Esophagus (tissue), 2 donors: ENCODE measurements around the gene THSD8. TPM values are rescaled to one million over a fixed set of nuclear protein-coding genes. Genes with fewer than 3 reads are reported as not detected.

Source experiments
- H3K27ac ChIP-seq, 2 donors: one replicate each; pipeline ENCODE4 v1.5.1; 2013; ENCODE audit warnings: low read depth in 2 of 2, mild to moderate bottlenecking in 2 of 2, inconsistent platforms in 1 of 2, low read length in 1 of 2, moderate library complexity in 1 of 2
- H3K27me3 ChIP-seq, 2 donors: one replicate each; pipeline ENCODE4 v1.6.1; 2013; ENCODE audit warnings: low read length in 2 of 2, control low read depth in 1 of 2, mild to moderate bottlenecking in 1 of 2; ENCODE audit not compliant: insufficient read depth in 2 of 2, control insufficient read depth in 1 of 2
- H3K36me3 ChIP-seq, 2 donors: one replicate each; pipeline ENCODE4 v1.6.1; 2013; ENCODE audit warnings: low read length in 1 of 2; ENCODE audit not compliant: control insufficient read depth in 2 of 2, insufficient read depth in 2 of 2
- H3K4me1 ChIP-seq, 2 donors: one replicate each; pipeline ENCODE4 v1.6.1; 2013; ENCODE audit warnings: low read length in 1 of 2; ENCODE audit not compliant: control insufficient read depth in 2 of 2, insufficient read depth in 2 of 2
- H3K4me3 ChIP-seq, 2 donors: one replicate each; pipeline ENCODE4 v1.5.1; 2013; ENCODE audit warnings: low read length in 2 of 2, mild to moderate bottlenecking in 2 of 2, low read depth in 1 of 2, moderate library complexity in 1 of 2
- H3K9me3 ChIP-seq, 2 donors: one replicate each; pipeline ENCODE4 v1.6.1; 2013; ENCODE audit warnings: mild to moderate bottlenecking in 2 of 2, low read depth in 1 of 2, low read length in 1 of 2, moderate library complexity in 1 of 2; ENCODE audit not compliant: control insufficient read depth in 2 of 2, insufficient read depth in 1 of 2
- WGBS, 2 donors: extraction: QIAGEN DNeasy Blood & Tissue Kit; methylation state at CpG; one replicate each; pipeline ENCODE4 v1.1.7; 2013; 5-methylcytosine and 5-hydroxymethylcytosine counted together
- polyA plus RNA-seq, 2 donors: library from polyadenylated mRNA; stranded (reverse); fragments of 200-250 nt; gene quantifications; one replicate each; pipeline ENCODE4 v1.2.3, GENCODE V29; 2013
- donor health status: healthy with polysubstance abuse.
- donor health status: Bipolar disorder and iron deficiency.

The THSD8 gene
- polyA plus RNA-seq, 2 donors: 2.8 to 8.4 TPM

- peaks cover 5 to 17% of the 10 kb centered on the region in 2 donors for H3K4me1 ChIP-seq
- 1 to 2% methylated on average over 42 to 44 of the region's 44 CpGs for WGBS, 2 donors
- no peaks in the 10 kb centered on the region for H3K9me3 ChIP-seq
- H3K36me3 ChIP-seq: peaks cover 0 to 4% of the 10 kb centered on the region in 2 donors
- H3K27ac ChIP-seq: peak overlapping the region; percentile 96 to 99
- H3K4me3 ChIP-seq: peak overlapping the region; percentile 63 to 66
- H3K27me3 ChIP-seq: no peaks in the 10 kb centered on the region
These were observed 23.6 kb upstream of the THSD8 start for GRCh38 chr19:12778017-12778904.

- no peaks in the 10 kb centered on the region for H3K27me3 ChIP-seq
- WGBS, 2 donors: 18 to 51% methylated on average over 6 of the region's 6 CpGs
- H3K9me3 ChIP-seq: no peaks in the 10 kb centered on the region
- H3K4me3 ChIP-seq: peak overlapping the region; percentile 63 to 66
- peaks cover 7 to 22% of the 10 kb centered on the region in 2 donors for H3K4me1 ChIP-seq
- peaks cover 0 to 4% of the 10 kb centered on the region in 2 donors for H3K36me3 ChIP-seq
- peak overlapping the region; percentile 96 to 99 for H3K27ac ChIP-seq
These were observed 23.0 kb upstream of the THSD8 start for GRCh38 chr19:12778905-12779161.

GRCh38 chr19:12779162-12779993 lies 22.5 kb upstream of the THSD8 start:
- 53 to 63% methylated on average over 15 of the region's 15 CpGs for WGBS, 2 donors
- Histone ChIP-seq H3K27me3 (no peaks in the 10 kb centered on the region), H3K4me1 (peaks cover 7 to 24% of the 10 kb centered on the region in 2 donors), H3K27ac (peak overlapping the region; percentile 96 to 99), H3K4me3 (peak overlapping the region; percentile 63 to 66), H3K9me3 (no peaks in the 10 kb centered on the region), H3K36me3 (peaks cover 0 to 2% of the 10 kb centered on the region in 2 donors)

- H3K27ac ChIP-seq: peak overlapping the region; percentile 92 to 99
- H3K4me1 ChIP-seq: peaks cover 7 to 34% of the 10 kb centered on the region in 2 donors
- no peaks in the 10 kb centered on the region for H3K36me3 ChIP-seq
- H3K27me3 ChIP-seq: no peaks in the 10 kb centered on the region
- H3K9me3 ChIP-seq: no peaks in the 10 kb centered on the region
- WGBS, 2 donors: 2% methylated on average over 12 of the region's 12 CpGs
- H3K4me3 ChIP-seq: peak overlapping the region; percentile 46 to 57
These were observed 19.8 kb upstream of the THSD8 start for GRCh38 chr19:12782174-12782423.

GRCh38 chr19:12782424-12783290 lies 19.2 kb upstream of the THSD8 start:
- 1% methylated on average over 66 to 88 of the region's 88 CpGs for WGBS, 2 donors
- no peaks in the 10 kb centered on the region for H3K9me3 ChIP-seq
- peak overlapping the region; percentile 46 to 57 for H3K4me3 ChIP-seq
- H3K27ac ChIP-seq: peak overlapping the region; percentile 92 to 99
- H3K27me3 ChIP-seq: no peaks in the 10 kb centered on the region
- H3K4me1 ChIP-seq: peaks cover 7 to 34% of the 10 kb centered on the region in 2 donors
- no peaks in the 10 kb centered on the region for H3K36me3 ChIP-seq

- Histone ChIP-seq H3K4me1 (peaks cover 7 to 35% of the 10 kb centered on the region in 2 donors), H3K36me3 (no peaks in the 10 kb centered on the region), H3K9me3 (no peaks in the 10 kb centered on the region), H3K27me3 (no peaks in the 10 kb centered on the region), H3K27ac (peak overlapping the region; percentile 92 to 99), H3K4me3 (peak overlapping the region; percentile 46 to 57)
- 6 to 11% methylated on average over 15 to 16 of the region's 16 CpGs for WGBS, 2 donors
These were observed 18.5 kb upstream of the THSD8 start for GRCh38 chr19:12783291-12783848.

- Histone ChIP-seq H3K9me3 (no peaks in the 10 kb centered on the region), H3K27ac (peak overlapping the region; percentile 92 to 99), H3K27me3 (no peaks in the 10 kb centered on the region), H3K4me3 (peak overlapping the region; percentile 13 to 26), H3K36me3 (no peaks in the 10 kb centered on the region), H3K4me1 (peaks cover 7 to 36% of the 10 kb centered on the region in 2 donors)
- 11 to 18% methylated on average over 16 to 19 of the region's 19 CpGs for WGBS, 2 donors
These were observed 17.9 kb upstream of the THSD8 start for GRCh38 chr19:12783849-12784393.

- H3K4me1 ChIP-seq: peaks cover 7 to 31% of the 10 kb centered on the region in 2 donors
- no peaks in the 10 kb centered on the region for H3K9me3 ChIP-seq
- no peaks in the 10 kb centered on the region for H3K27me3 ChIP-seq
- peak overlapping the region; percentile 92 to 99 for H3K27ac ChIP-seq
- H3K36me3 ChIP-seq: no peaks in the 10 kb centered on the region
- 39 to 48% methylated on average over 10 of the region's 10 CpGs for WGBS, 2 donors
- peak overlapping the region; percentile 13 to 26 for H3K4me3 ChIP-seq
These were observed 17.4 kb upstream of the THSD8 start for GRCh38 chr19:12784394-12784870.
